UCSD-AML1 (cell line): ENCODE data around the gene RERE.
"Not testable (repeated sequence)": the region's sequence is repeated elsewhere in the genome, so short reads cannot be mapped to it uniquely, and the experiment has no call there.

ENCODE experiments used
- DNase-seq: peaks from one replicate; lab custom pipeline; 2025; ENCODE audit not compliant: unreplicated experiment; lab: John Stamatoyannopoulos, UW

RERE gene

GRCh38 chr1:8807004-8807403, 10.4 kb downstream of the RERE start:
- no peak for DNase-seq

DNA sequence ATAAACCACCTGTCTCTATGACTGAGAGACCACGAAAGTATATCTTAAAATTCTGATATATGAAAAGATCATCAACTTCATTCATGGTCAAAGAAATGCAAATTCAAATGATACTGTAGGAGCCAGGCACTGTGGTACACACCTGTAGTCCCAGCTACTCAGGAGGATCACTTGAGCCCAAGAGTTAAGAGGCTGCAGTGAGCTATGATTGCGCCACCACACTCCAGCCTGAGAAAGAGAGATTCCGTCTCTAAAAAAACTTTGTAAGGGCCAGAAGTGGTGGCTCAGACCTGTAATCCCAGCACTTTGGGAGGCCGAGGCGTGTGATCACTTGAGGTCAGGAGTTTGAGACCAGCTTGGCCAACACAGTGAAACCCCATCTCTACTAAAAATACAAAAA, 17.0 kb downstream of the RERE start:
- DNase-seq = no peak

DNA sequence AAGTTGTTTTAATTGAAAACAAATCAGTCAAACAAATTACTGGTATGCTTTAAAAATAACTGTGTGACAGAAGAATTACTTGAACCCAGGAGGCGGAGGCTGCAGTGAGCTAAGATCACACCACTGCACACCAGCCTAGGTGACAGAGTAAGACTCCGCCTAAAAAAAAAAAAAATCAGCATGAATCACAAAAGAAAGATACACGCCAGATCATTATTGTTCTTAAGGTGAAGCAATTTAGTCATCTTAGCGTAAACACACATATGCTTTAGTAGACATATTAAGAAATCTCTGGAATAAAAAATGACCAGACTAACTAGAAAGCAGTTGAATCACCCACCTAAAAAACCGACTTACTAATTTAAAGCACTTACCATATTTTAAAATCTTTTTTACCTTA, 20.2 kb downstream of the RERE start:
- no peak for DNase-seq

- DNase-seq = no peak
Measured at GRCh38 chr1:8796812-8797211, 20.6 kb downstream of the RERE start.

DNA sequence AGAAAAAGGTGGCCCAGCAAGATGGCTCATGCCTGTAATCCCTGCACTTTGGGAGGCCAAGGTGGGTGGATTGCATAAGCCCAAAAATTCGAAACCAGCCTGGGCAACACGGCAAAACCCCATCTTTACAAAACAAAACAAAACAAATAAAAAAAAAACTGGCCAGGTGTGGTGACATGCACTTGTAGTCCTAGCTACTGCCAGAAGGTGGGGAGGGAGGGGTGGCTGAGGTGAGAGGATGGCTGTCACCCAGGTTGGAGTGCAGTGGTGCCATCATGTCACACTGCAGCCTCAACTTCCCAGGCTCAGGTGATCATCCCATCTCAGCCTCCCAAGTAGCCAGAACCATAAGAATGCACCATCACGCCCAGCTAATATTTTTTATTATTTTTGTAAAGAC, 22.8 kb downstream of the RERE start:
- DNase-seq = no peak

- no peak for DNase-seq
Measured at GRCh38 chr1:8791819-8792218, 25.6 kb downstream of the RERE start.

DNA sequence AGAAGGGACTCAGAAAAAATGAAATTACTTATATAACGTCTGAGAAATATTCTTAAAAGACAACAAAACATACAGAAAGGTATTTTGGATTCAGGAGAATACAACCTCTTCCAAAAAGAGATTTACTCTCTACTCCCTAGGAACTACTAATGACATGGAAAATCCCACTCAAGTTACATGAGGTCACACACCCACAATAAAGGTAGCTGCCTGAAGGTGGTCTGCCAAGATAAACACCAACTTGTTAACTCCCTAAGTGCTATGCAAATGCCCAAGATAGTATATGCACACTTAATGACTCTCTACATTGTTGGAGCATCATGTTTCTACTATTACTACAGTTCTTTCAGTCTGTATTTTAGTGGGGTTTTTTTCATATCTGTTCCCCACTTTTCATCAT, 26.5 kb downstream of the RERE start:
- no peak for DNase-seq

GRCh38 chr1:8790478-8790877, 27.0 kb downstream of the RERE start:
- no peak for DNase-seq

DNA sequence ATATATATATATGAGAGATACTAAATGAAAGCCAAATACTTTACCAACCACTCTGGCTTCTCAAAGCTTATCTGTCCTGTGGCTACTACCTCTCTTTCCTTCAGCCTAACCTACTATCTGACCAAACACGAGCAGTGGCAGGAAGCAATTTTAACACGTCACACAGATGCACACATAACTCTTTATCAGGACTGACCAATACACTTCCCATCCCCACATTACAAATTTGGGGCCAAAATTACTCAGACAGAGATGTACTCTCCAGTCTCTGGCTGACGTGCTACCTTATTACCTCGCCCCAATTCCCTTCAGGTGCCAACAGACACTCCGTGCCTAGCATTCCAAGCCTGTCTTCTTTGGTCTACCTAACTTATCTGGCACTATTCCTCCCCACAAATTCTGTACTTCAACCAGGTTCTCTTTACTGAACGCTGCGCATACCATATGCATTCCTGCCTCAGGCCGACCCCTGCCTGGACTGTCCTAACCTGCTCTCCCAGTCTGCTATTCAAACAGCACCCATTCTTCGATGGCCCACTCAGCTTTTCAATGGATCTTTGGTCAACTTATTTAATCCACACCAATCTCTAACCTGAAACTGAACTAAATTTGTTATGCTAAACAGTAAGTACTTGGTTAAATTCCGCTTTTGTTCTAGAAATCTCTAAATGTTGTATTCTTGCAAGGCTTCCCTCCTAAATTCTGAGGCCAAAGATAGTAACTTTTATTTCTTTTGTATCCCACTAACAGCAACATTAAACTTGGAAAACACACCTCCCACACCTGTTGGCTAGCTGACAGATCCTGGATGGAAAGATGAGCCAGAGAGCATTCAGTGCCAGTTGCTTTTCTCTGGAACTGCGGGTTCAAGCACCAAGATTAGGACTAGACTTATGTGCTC, 27.9 kb downstream of the RERE start:
- DNase-seq = no peak

- DNase-seq = no peak
Measured at GRCh38 chr1:8787218-8787617, 30.2 kb downstream of the RERE start.

- not testable (repeated sequence) for DNase-seq
Measured at GRCh38 chr1:8786204-8786603, 31.2 kb downstream of the RERE start.

- no peak for DNase-seq
Measured at GRCh38 chr1:8782955-8783354, 34.5 kb downstream of the RERE start.

GRCh38 chr1:8782001-8782620, 35.3 kb downstream of the RERE start:
- DNase-seq = no peak

GRCh38 chr1:8780405-8780804, 37.0 kb downstream of the RERE start:
- DNase-seq = no peak

DNA sequence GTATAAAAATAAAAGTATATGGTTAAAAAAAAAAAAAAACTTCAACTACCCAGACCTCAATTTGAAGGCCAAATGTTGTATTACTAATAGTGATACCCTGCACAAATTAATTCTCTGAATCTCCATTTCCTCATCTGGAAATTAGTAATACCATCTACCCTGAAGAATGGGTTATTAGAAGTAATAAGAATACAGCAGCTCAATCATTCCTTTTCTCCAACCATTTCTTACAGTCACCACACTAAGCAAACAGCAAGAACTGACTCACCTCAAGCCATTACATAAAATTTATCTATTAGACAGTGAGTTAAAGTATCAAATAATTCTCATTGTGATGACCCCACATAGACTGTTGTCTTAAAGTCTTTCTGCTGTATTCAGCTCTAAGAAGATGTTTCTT, 39.6 kb downstream of the RERE start:
- no peak for DNase-seq

- DNase-seq = no peak
Measured at GRCh38 chr1:8776104-8776503, 41.3 kb downstream of the RERE start.

DNA sequence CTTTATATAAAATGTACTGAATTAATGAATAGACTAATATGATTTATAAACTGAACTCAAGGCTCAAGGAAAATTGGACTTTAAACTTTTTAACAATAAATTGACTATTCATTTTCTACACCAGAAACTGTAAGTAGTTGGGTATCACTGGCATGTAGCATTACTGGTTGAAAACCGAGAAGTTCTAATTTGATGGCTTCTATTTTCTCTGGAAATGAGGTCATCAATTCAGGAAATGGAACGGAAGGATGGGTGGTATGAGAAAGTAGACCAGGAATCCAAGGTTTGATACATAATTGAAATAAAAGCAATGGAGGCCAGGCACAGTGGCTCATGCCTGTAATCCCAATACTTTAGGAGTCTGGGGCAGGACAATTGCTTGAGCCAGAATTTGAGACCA, 50.4 kb downstream of the RERE start:
- DNase-seq = no peak

DNA sequence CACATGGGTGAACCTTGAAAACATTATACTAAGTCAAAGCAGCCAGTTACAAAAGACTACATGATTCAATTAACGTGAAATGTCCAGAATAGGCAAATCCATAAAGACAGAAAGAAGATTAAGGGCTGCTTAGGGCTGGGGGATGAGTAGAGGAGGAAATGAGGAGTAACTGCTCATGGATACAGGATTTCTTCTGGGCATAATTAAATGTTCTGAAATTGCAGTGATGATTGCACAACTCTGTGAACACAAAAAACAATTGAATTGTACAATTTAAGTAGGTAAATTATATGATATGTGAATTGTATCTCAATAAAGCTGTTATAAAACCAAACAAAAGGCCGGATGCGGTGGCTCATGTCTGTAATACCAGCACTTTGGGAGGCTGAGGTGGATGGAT, 52.2 kb downstream of the RERE start:
- no peak for DNase-seq

DNA sequence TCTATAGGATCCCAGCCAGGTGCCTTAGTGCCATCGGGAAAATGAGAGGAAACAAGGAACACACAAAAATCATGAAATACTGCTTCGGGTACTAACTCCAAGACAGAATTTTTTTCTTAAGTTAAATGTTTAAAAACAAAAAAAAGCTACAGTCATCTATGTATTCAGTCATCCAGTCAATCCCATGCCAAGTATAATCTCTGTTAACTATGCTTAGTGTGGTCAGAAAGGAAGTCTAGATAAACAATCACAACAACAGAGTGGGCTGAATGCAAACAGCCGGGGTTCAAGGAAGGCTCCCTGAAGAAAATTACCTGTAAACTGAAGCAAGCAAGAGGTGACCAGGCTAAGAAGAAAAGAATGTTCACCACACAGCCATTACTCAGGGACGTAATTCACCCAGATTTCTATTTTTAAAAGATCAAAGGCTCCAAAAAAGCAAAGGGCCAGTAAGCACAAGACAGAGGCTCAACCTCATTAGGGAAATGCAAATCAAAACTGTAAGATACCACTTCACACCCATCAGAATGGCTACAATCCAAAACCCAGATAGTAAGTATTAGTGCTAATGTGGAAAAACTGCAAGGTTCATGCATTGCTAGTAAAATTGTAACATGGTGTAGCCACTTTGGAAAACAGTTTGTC, 53.0 kb downstream of the RERE start:
- no peak for DNase-seq

- DNase-seq = no peak
Measured at GRCh38 chr1:8763888-8764287, 53.6 kb downstream of the RERE start.

DNA sequence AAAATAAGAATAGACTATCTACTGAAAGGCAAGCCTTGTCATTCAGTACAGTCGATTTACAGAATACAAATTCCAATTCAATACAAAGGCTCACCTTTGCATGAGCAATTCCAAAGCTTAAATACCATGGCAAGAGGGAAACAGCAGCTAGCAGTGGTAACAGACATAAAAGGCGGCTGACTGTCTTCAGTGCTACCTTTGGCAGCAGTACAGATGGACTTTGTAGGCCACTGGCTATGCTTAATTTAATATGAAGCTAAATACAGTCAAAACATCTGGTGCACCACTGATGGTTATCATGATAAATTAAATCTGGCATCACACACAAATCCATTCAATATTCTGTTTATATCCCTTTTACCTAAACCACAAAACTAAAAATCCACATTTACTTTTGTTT, 62.4 kb downstream of the RERE start:
- no peak for DNase-seq

GRCh38 chr1:8754247-8754650, 63.2 kb downstream of the RERE start:
- no peak for DNase-seq
